Measurements from ENCODE around the gene PHIP. TPM values are rescaled to one million over a fixed set of nuclear protein-coding genes. Genes with fewer than 3 reads are reported as not detected.

The PHIP gene
- total and polyA plus RNA-seq, 2 of the 8 experiments (the other 6 are each of a cell fraction or from before 2014, with no cell fraction given), result 7.3 to 56.2 TPM

DNA sequence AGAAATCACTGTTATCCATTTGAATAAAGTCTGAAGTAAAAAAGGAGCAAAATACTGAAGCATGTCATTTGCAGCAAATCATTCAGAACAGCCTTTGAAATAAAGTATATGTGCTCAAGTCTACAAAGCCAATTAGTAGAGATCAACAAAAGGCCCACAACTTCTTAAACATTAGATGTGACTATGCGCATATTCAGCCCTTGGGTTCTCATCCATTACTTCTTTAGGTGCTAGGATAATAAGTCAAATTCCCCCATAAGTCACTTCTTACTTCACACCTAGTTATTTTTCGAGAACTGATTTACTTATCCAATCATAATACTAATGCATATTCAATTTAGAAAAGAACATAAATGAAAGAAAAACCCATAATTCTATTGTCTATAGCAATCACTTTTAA, 31.0 kb downstream of the PHIP start:
- ChIA-PET POLR2A (ENCODE audit: partially characterized antibody) (no interaction called here), CTCF (ENCODE audit: partially characterized antibody) (interaction anchor here (0.9 kb wide), 1 partner anchor 14 kb away, joined by 3 read pairs; no protein-coding TSS in a partner anchor)
- no peak overlapping the region for H3K23ac ChIP-seq (ENCODE audit: insufficient read length)
- no peak overlapping the region for H4K91ac ChIP-seq (replicated peaks; ENCODE audit: insufficient read length, low read length)
- H3K14ac ChIP-seq (ENCODE audit: insufficient read length), result no peak overlapping the region
- no peak overlapping the region for H2BK12ac ChIP-seq (ENCODE audit: low read depth, low read length)
- no peak overlapping the region for H2BK5ac ChIP-seq (ENCODE audit: low read depth, low read length)
- no peak overlapping the region for H4K5ac ChIP-seq (ENCODE audit: insufficient read length, low read depth, low read length)
- H2BK120ac ChIP-seq (replicated peaks; ENCODE audit: low read depth, low read length), result no peak overlapping the region
- H3K36me3 ChIP-seq (ENCODE audit: control insufficient read depth in 2 of 4, insufficient read depth in 4 of 4, low read length in 3 of 4), result peaks cover 0 to 23% (median 4%) of the 10 kb centered on the region in 4 experiments; a peak in 4 of 8 replicates
- H3K27me3 ChIP-seq (replicated peaks in 1 of 4; ENCODE audit: control insufficient read depth in 3 of 4, extremely low read depth in 1 of 4, insufficient read depth in 3 of 4, low read length in 3 of 4), result no peaks in the 10 kb centered on the region
- peaks cover 1 to 5% of the 10 kb centered on the region in 2 experiments for H4K20me1 ChIP-seq (replicated peaks in 1 of 2; ENCODE audit: control insufficient read depth in 1 of 2, insufficient read depth in 2 of 2, low read length in 2 of 2)
- FAIRE-seq (no peak), DNase-seq (ENCODE audit: low read depth in 1 of 2, low spot score in 2 of 2) (no peak)
- H3K4me2 ChIP-seq (ENCODE audit: insufficient read depth in 1 of 2, low read depth in 2 of 2, low read length in 2 of 2), result no peak overlapping the region
- no peaks in the 10 kb centered on the region for H3K79me1 ChIP-seq (ENCODE audit: low read depth, low read length)
- H2BK20ac ChIP-seq (ENCODE audit: low read length), result no peak overlapping the region
- H3K23me2 ChIP-seq (ENCODE audit: low read depth, low read length), result no peaks in the 10 kb centered on the region
- H3K27ac ChIP-seq (ENCODE audit: low read depth, low read length), result no peak overlapping the region
- H4K8ac ChIP-seq (ENCODE audit: extremely low read depth, insufficient read depth, low read length), result no peak overlapping the region
- H3K4ac ChIP-seq (replicated peaks; ENCODE audit: insufficient read length, low read depth, low read length), result no peak overlapping the region
- peak; percentile 92 for TF ChIP-seq POU5F1 (IDR thresholded peaks at IDR 0.05; ENCODE audit: low read depth, low read length)
- no peak for TF ChIP-seq MAFK (IDR thresholded peaks at IDR 0.05; ENCODE audit: low read depth, low read length)
- no peak for TF ChIP-seq GABPA (IDR thresholded peaks at IDR 0.05; ENCODE audit: borderline replicate concordance, insufficient read depth, low read length)
- no peak for TF ChIP-seq JUN (IDR thresholded peaks at IDR 0.05; ENCODE audit: low read depth, low read length)
- no peak for TF ChIP-seq CREB1 (IDR thresholded peaks at IDR 0.05)
- TF ChIP-seq EGR1 (IDR thresholded peaks at IDR 0.05; ENCODE audit: borderline replicate concordance, low read depth, low read length), result no peak
- no peak for TF ChIP-seq RNF2 (IDR thresholded peaks at IDR 0.05; ENCODE audit: borderline replicate concordance, low read depth, low read length, missing control alignments, poor library complexity, severe bottlenecking)
- no peak for TF ChIP-seq E2F6 (IDR thresholded peaks at IDR 0.05)
- H3K9me3 ChIP-seq (ENCODE audit: insufficient read depth in 2 of 2, low read depth in 1 of 2, low read length in 1 of 2), result no peaks in the 10 kb centered on the region
- H2BK15ac ChIP-seq (ENCODE audit: low read length), result no peak overlapping the region
- no peak overlapping the region for H3K56ac ChIP-seq (replicated peaks; ENCODE audit: insufficient read length, low read depth, low read length)
- H3K9ac ChIP-seq (replicated peaks in 1 of 4; ENCODE audit: extremely low read depth in 1 of 4, low read depth in 3 of 4, low read length in 3 of 4), result no peak overlapping the region
- H2AK5ac ChIP-seq (ENCODE audit: low read depth, low read length), result no peak overlapping the region
- H3K4me3 ChIP-seq (ENCODE audit: extremely low read depth in 1 of 4, insufficient read depth in 2 of 4, low read depth in 3 of 4, low read length in 4 of 4), result no peak overlapping the region; a peak in 1 of 8 replicates
- 96% methylated on average over 2 of the region's 2 CpGs; no CpG with 5 or more reads in 1 of the 2 experiments for WGBS, 2 experiments (ENCODE audit: extremely low coverage in 1 of 2, insufficient coverage in 1 of 2, insufficient read length in 1 of 2, insufficient replicate concordance in 2 of 2, low coverage in 1 of 2, low lambda C conversion rate in 2 of 2, missing lambda C conversion rate in 1 of 2)
- H3K18ac ChIP-seq (ENCODE audit: extremely low read depth, low read length), result no peak overlapping the region
- H3K79me2 ChIP-seq (ENCODE audit: control insufficient read depth in 1 of 2, insufficient read depth in 2 of 2, low read length in 2 of 2), result peaks cover 0 to 82% of the 10 kb centered on the region in 2 experiments; a peak in 2 of 4 replicates
- H3K4me1 ChIP-seq (replicated peaks in 1 of 4; ENCODE audit: control insufficient read depth in 3 of 4, insufficient read depth in 4 of 4, low read length in 3 of 4), result peaks cover 0 to 6% (median 0%) of the 10 kb centered on the region in 4 experiments; a peak in 1 of 7 replicates
- H2AFZ ChIP-seq (ENCODE audit: low read length), result no peak overlapping the region

Data from H1 (cell line).